ENCODE measurements around the gene AGPAT3.
"Not testable (repeated sequence)": the region's sequence is repeated elsewhere in the genome, so short reads cannot be mapped to it uniquely, and the experiment has no call there.

Gene AGPAT3

DNA sequence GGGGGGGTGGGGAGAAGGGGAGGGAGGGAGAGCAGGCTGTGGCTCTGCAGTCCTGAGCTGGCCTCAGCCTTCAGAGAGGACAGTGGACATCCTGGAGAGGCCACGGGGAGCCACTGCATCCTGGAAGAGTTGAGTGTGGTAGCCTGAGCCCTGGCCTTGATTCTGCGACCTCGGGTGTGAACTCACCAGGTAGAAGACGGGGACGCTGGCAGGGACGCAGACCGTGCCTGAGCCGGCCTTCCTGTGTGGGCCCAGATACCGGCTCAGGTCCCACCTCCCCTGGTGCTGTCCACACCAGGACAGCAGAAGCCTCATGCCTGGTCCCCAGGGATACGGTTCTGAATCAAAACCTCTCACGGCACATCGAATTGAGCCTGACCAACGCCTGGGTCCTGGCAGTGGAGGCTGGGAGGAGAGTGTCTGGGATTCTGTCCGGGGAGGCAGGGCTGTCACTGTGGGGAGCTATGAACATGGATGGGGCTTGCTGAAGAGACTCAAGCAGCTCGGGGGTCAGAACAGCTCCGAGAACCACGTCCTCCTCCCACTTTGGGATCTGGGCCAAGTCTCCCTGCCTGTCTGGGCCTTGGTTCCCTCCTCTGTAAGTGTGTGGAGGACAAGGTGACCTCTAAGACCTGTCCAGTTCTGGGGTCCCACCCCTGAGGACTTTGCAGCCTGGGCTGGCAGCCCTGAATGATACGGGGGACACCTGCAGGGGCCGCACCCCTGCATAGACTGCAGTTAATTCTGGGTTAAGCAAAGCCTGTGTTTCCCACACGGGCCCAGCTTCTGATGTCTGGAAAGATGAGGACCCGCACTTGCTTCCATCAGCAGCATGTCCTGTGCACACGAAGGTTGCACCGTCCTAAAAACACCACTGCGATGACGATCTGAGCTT, 45.3 kb upstream of the AGPAT3 start:
- H2BK5ac ChIP-seq (ENCODE audit: low read length), result no peak overlapping the region
- H4K5ac ChIP-seq (ENCODE audit: low read length), result no peak overlapping the region
- WGBS (ENCODE audit: extremely low coverage, insufficient coverage, low lambda C conversion rate), result no CpG with 5 or more reads among the region's 25 CpGs
- H3K23ac ChIP-seq (ENCODE audit: low read length), result no peak overlapping the region
- H3K79me2 ChIP-seq (ENCODE audit: control insufficient read depth, insufficient read depth, low read length), result no peaks in the 10 kb centered on the region
- no peak overlapping the region for H2AK5ac ChIP-seq (ENCODE audit: low read length)
- no peak overlapping the region for H2BK120ac ChIP-seq (ENCODE audit: low read depth, low read length)
- H4K8ac ChIP-seq (ENCODE audit: low read depth, low read length), result no peak overlapping the region
- H2BK15ac ChIP-seq (replicated peaks; ENCODE audit: low read depth), result no peak overlapping the region
- no peak overlapping the region for H3K56ac ChIP-seq (ENCODE audit: low read length)
- H3K4me1 ChIP-seq (ENCODE audit: control insufficient read depth, low read depth, low read length), result no peaks in the 10 kb centered on the region
- no peak overlapping the region for H3K4ac ChIP-seq (ENCODE audit: low read depth, low read length)
- no peaks in the 10 kb centered on the region for H3K79me1 ChIP-seq (ENCODE audit: low read length)
- no peak overlapping the region for H3K4me3 ChIP-seq (ENCODE audit: low read length)
- no peak overlapping the region for H3K4me2 ChIP-seq (ENCODE audit: low read length)
- no peak overlapping the region for H3K27ac ChIP-seq (ENCODE audit: low read depth, low read length)
- H3K27me3 ChIP-seq (ENCODE audit: insufficient read depth, low read length, poor library complexity), result no peaks in the 10 kb centered on the region
- H3K9ac ChIP-seq (ENCODE audit: low read length), result no peak overlapping the region
- H3K18ac ChIP-seq (ENCODE audit: low read length), result no peak overlapping the region
- DNase-seq, result no peak
- H3K36me3 ChIP-seq (ENCODE audit: control insufficient read depth, insufficient read depth, low read length), result no peaks in the 10 kb centered on the region

- DNase-seq, result no peak
- no peak overlapping the region for H2BK120ac ChIP-seq (ENCODE audit: low read depth, low read length)
- H2AK5ac ChIP-seq (ENCODE audit: low read length), result no peak overlapping the region
- no peak overlapping the region for H4K5ac ChIP-seq (ENCODE audit: low read length)
- no peak overlapping the region for H3K9ac ChIP-seq (ENCODE audit: low read length)
- no peak overlapping the region for H3K4ac ChIP-seq (ENCODE audit: low read depth, low read length)
- no peak overlapping the region for H2BK5ac ChIP-seq (ENCODE audit: low read length)
- no peak overlapping the region for H3K4me3 ChIP-seq (ENCODE audit: low read length)
- no peak overlapping the region for H2BK15ac ChIP-seq (replicated peaks; ENCODE audit: low read depth)
- no peaks in the 10 kb centered on the region for H3K36me3 ChIP-seq (ENCODE audit: control insufficient read depth, insufficient read depth, low read length)
- H3K4me2 ChIP-seq (ENCODE audit: low read length), result no peak overlapping the region
- no peak overlapping the region for H3K27ac ChIP-seq (ENCODE audit: low read depth, low read length)
- H3K27me3 ChIP-seq (ENCODE audit: insufficient read depth, low read length, poor library complexity), result no peaks in the 10 kb centered on the region
- WGBS (ENCODE audit: extremely low coverage, insufficient coverage, low lambda C conversion rate), result no CpG with 5 or more reads among the region's 11 CpGs
- H3K56ac ChIP-seq (ENCODE audit: low read length), result no peak overlapping the region
- no peaks in the 10 kb centered on the region for H3K79me2 ChIP-seq (ENCODE audit: control insufficient read depth, insufficient read depth, low read length)
- no peak overlapping the region for H4K8ac ChIP-seq (ENCODE audit: low read depth, low read length)
- no peaks in the 10 kb centered on the region for H3K79me1 ChIP-seq (ENCODE audit: low read length)
- no peaks in the 10 kb centered on the region for H3K4me1 ChIP-seq (ENCODE audit: control insufficient read depth, low read depth, low read length)
- no peak overlapping the region for H3K23ac ChIP-seq (ENCODE audit: low read length)
- no peak overlapping the region for H3K18ac ChIP-seq (ENCODE audit: low read length)
Measured at GRCh38 chr21:43820466-43820865, 44.6 kb upstream of the AGPAT3 start.

GRCh38 chr21:43822166-43822565, 42.9 kb upstream of the AGPAT3 start:
- not testable (repeated sequence) for H3K4me3 ChIP-seq (ENCODE audit: low read length); DNase-seq; H3K23ac ChIP-seq (ENCODE audit: low read length); H4K5ac ChIP-seq (ENCODE audit: low read length); H3K79me2 ChIP-seq (ENCODE audit: control insufficient read depth, insufficient read depth, low read length); H2BK120ac ChIP-seq (ENCODE audit: low read depth, low read length); H2BK5ac ChIP-seq (ENCODE audit: low read length); H3K4me2 ChIP-seq (ENCODE audit: low read length); H3K18ac ChIP-seq (ENCODE audit: low read length); H3K27ac ChIP-seq (ENCODE audit: low read depth, low read length); H3K36me3 ChIP-seq (ENCODE audit: control insufficient read depth, insufficient read depth, low read length); H3K27me3 ChIP-seq (ENCODE audit: insufficient read depth, low read length, poor library complexity); H3K4me1 ChIP-seq (ENCODE audit: control insufficient read depth, low read depth, low read length); H3K9ac ChIP-seq (ENCODE audit: low read length); H3K56ac ChIP-seq (ENCODE audit: low read length); H3K4ac ChIP-seq (ENCODE audit: low read depth, low read length); H2AK5ac ChIP-seq (ENCODE audit: low read length); H2BK15ac ChIP-seq (replicated peaks; ENCODE audit: low read depth); H3K79me1 ChIP-seq (ENCODE audit: low read length); H4K8ac ChIP-seq (ENCODE audit: low read depth, low read length)
- WGBS (ENCODE audit: extremely low coverage, insufficient coverage, low lambda C conversion rate), result no CpG with 5 or more reads among the region's 25 CpGs

- not testable (repeated sequence) for H3K56ac ChIP-seq (ENCODE audit: low read length); H3K23ac ChIP-seq (ENCODE audit: low read length); H4K5ac ChIP-seq (ENCODE audit: low read length); H2AK5ac ChIP-seq (ENCODE audit: low read length); H3K4me1 ChIP-seq (ENCODE audit: control insufficient read depth, low read depth, low read length); H3K79me1 ChIP-seq (ENCODE audit: low read length); H3K18ac ChIP-seq (ENCODE audit: low read length); H3K79me2 ChIP-seq (ENCODE audit: control insufficient read depth, insufficient read depth, low read length); H3K27ac ChIP-seq (ENCODE audit: low read depth, low read length); H3K4me2 ChIP-seq (ENCODE audit: low read length); H3K4ac ChIP-seq (ENCODE audit: low read depth, low read length); H3K36me3 ChIP-seq (ENCODE audit: control insufficient read depth, insufficient read depth, low read length); H4K8ac ChIP-seq (ENCODE audit: low read depth, low read length); H2BK15ac ChIP-seq (replicated peaks; ENCODE audit: low read depth); H2BK5ac ChIP-seq (ENCODE audit: low read length); H3K9ac ChIP-seq (ENCODE audit: low read length); H3K4me3 ChIP-seq (ENCODE audit: low read length); H2BK120ac ChIP-seq (ENCODE audit: low read depth, low read length); H3K27me3 ChIP-seq (ENCODE audit: insufficient read depth, low read length, poor library complexity); DNase-seq
- WGBS (ENCODE audit: extremely low coverage, insufficient coverage, low lambda C conversion rate), result no CpG with 5 or more reads among the region's 5 CpGs
Measured at GRCh38 chr21:43822741-43823140, 42.3 kb upstream of the AGPAT3 start.

DNA sequence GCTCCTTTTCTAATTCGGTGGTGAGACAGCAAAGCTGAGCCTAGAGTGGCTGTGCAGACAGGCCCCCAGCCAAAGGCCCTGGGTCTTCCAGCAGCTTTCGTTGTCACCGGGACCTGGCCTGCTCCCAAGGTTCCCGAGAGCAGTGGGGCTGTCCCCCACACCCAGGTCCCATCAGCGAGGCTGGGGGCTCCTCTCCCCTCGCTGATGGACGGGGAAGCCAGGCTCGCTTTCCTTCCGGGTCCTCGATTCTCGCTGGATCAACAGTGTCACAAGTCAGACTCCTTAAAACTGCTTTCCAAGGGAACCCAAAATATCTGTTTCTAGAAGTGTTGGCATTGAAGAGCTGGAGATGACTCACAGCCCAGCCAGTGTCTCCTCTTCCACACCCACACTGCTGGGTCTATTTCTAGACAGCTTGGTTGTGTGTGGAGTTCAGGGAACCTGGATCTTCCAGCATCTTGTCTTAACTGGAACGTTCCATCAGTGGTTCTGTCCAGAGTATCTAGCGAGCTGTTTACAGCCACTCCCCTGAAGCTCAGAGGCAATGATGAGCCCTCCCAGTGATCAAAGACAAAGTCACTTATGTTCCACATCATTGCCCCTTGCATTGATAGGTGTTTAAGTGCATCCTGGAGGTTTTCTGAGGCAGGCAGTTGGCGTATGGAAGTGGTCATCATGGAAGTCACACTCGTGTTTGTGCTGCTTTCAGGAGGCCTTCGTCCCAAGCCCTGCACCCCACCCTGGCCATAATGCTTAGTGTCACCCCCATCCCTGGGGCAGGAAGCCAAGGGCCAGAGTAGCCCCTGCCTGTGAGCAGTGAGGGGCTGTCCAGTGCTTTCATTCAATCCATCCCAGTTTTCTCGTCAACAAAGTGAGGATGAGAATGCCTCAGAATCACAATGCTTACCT, 40.4 kb upstream of the AGPAT3 start:
- no peak overlapping the region for H3K9ac ChIP-seq (ENCODE audit: low read length)
- no peaks in the 10 kb centered on the region for H3K36me3 ChIP-seq (ENCODE audit: control insufficient read depth, insufficient read depth, low read length)
- no CpG with 5 or more reads among the region's 17 CpGs for WGBS (ENCODE audit: extremely low coverage, insufficient coverage, low lambda C conversion rate)
- no peaks in the 10 kb centered on the region for H3K27me3 ChIP-seq (ENCODE audit: insufficient read depth, low read length, poor library complexity)
- H2AK5ac ChIP-seq (ENCODE audit: low read length), result no peak overlapping the region
- H3K79me1 ChIP-seq (ENCODE audit: low read length), result no peaks in the 10 kb centered on the region
- no peak overlapping the region for H2BK5ac ChIP-seq (ENCODE audit: low read length)
- DNase-seq, result no peak
- no peak overlapping the region for H2BK120ac ChIP-seq (ENCODE audit: low read depth, low read length)
- no peak overlapping the region for H3K23ac ChIP-seq (ENCODE audit: low read length)
- H2BK15ac ChIP-seq (replicated peaks; ENCODE audit: low read depth), result no peak overlapping the region
- no peak overlapping the region for H3K4me2 ChIP-seq (ENCODE audit: low read length)
- no peak overlapping the region for H3K4me3 ChIP-seq (ENCODE audit: low read length)
- H3K79me2 ChIP-seq (ENCODE audit: control insufficient read depth, insufficient read depth, low read length), result no peaks in the 10 kb centered on the region
- H4K5ac ChIP-seq (ENCODE audit: low read length), result no peak overlapping the region
- H3K18ac ChIP-seq (ENCODE audit: low read length), result no peak overlapping the region
- no peak overlapping the region for H3K56ac ChIP-seq (ENCODE audit: low read length)
- H3K27ac ChIP-seq (ENCODE audit: low read depth, low read length), result no peak overlapping the region
- H4K8ac ChIP-seq (ENCODE audit: low read depth, low read length), result no peak overlapping the region
- no peaks in the 10 kb centered on the region for H3K4me1 ChIP-seq (ENCODE audit: control insufficient read depth, low read depth, low read length)
- H3K4ac ChIP-seq (ENCODE audit: low read depth, low read length), result no peak overlapping the region

All from mesendoderm (in vitro differentiated cells).